Amniotic stem cell (primary cell): ENCODE data around the gene GSE1.

Experiments
- DNase-seq: peaks from one replicate; lab custom pipeline; 2025; lab: John Stamatoyannopoulos, UW

The GSE1 gene

GRCh38 chr16:85649411-85650134, 36.5 kb downstream of the GSE1 start:
- DNase-seq, result no peak

GRCh38 chr16:85650135-85650843, 37.2 kb downstream of the GSE1 start:
- DNase-seq, result no peak

GRCh38 chr16:85650844-85651628, 37.9 kb downstream of the GSE1 start:
- DNase-seq, result no peak

DNA sequence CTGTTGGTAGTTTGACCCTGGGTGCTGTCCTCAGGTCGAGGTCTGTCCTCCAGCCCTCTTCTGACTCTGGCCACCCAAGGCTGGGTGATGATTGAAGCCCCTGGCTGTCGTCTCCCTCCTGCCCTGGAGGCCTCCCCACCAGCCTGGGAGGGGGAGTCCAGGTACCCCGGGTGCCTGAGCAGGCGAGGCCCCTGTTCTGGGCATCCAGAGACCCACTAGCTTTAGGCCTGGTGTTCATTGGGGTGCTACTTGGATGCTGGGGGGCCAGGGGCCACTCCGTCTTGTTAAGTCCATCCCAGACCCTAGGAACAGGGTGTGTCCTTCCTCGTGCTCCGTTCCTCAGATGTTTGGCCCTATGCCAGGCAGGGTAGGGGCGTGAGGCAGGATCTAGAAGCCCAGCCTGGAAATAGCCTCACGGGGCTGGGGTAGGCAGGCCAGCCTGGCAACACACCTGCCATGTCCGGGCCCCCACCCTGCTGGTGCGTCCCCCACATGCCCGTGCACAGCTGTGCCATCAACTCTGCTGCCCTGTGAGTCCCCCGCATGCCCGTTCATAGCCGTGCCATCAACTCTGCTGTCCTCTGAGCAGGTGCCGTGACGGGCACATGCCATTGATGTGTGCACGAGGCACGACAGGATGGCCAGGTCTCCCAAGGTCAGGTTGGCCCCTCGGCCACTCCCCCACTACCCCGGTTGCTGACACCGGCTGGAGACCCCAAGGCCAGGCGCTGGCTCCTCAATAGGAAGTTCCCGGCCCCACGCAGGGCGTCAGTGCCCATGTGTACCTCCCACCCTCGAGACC, 38.7 kb downstream of the GSE1 start:
- no peak for DNase-seq

DNA sequence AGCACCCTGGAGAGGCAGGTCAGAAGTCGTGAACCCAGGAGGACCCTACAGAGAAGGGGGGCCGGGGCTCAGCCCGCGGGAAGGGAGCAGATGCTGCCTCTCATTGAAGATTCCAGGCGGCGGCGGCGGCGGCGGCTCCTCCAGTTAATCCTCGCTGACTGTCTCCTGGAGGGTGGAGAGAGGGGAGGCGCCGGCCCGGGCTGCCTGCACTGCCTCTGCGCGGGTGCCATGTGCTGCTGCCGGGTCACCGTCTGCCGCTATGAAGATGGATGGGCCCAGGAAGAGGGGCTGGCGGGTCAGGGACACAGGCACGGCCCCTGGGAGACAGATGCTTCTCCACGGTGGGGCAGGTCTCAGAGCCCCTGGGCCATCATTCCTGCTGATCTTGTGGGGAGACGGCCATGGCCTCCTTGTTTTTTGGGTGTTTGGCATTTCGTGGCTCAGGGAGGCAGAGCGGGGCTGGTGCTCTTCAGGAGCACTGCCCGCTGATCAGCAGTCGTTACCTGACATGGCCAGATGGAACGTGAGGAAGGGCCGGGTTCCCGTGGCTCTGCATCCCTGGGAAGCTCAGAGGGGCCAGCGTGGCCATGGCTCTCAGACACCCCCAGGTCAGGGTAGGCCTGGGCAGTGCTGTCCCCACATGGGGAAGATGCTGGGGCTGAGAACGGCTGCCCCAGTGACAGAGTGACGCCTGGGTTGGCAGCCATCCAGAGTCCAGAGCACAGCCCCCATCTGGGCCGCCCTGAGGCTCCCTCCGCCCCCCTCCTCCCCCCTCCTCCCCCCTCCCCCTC, 39.5 kb downstream of the GSE1 start:
- DNase-seq, result no peak

GRCh38 chr16:85653290-85653891, 40.3 kb downstream of the GSE1 start:
- DNase-seq, result no peak

DNA sequence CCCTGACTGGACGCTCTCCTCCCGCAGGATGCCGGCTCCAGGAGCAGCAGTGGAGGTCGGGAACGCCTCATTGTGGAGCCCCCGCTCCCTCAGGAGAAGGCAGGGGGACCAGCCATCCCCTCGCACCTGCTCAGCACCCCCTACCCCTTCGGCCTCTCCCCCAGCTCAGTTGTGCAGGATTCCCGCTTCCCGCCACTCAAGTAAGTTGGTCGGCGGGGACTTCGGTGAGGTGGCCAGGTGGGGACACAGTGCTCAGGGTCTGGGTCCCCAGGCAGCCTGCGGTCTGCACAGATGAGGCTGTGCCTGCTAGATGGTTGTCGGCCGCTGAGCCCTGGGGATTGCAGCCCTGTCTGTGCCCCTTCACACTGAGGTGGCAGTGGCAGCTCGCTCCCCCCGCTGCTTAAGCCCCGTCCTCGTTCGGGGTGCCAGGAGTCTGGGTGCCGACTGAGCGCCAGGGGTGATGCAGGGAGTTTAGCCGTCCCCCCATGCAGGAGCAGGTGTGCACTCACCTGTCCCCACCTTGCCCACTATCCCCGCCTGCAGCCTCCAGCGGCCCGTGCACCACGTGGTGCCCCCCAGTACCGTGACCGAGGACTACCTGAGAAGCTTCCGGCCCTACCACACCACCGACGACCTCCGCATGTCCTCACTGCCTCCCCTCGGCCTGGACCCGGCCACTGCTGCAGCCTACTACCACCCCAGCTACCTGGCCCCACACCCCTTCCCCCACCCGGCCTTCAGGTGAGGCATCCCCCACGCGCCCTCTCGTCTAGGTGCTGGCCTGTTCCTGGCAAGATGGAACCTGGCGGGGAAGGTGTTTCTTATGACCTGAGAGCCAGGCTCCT, 41.4 kb downstream of the GSE1 start:
- DNase-seq, result no peak

- DNase-seq, result no peak
These were observed 42.4 kb downstream of the GSE1 start for GRCh38 chr16:85655216-85656129.

- no peak for DNase-seq
These were observed 43.5 kb downstream of the GSE1 start for GRCh38 chr16:85656351-85657266.

DNA sequence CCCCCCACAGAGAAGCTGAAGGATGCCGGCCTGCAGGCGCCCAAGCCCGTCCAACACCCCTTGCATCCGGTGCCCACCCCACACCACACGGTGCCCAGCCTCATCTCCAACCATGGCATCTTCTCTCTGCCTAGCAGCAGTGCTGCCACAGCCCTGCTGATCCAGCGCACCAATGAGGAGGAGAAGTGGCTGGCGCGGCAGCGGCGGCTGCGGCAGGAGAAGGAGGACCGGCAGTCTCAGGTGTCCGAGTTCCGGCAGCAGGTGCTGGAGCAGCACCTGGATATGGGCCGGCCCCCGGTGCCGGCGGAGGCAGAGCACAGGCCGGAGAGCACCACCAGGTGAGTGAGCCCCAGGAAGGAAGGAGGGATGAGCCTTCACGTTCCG, 44.1 kb downstream of the GSE1 start:
- no peak for DNase-seq

- DNase-seq, result no peak
These were observed 44.9 kb downstream of the GSE1 start for GRCh38 chr16:85657996-85658395.

DNA sequence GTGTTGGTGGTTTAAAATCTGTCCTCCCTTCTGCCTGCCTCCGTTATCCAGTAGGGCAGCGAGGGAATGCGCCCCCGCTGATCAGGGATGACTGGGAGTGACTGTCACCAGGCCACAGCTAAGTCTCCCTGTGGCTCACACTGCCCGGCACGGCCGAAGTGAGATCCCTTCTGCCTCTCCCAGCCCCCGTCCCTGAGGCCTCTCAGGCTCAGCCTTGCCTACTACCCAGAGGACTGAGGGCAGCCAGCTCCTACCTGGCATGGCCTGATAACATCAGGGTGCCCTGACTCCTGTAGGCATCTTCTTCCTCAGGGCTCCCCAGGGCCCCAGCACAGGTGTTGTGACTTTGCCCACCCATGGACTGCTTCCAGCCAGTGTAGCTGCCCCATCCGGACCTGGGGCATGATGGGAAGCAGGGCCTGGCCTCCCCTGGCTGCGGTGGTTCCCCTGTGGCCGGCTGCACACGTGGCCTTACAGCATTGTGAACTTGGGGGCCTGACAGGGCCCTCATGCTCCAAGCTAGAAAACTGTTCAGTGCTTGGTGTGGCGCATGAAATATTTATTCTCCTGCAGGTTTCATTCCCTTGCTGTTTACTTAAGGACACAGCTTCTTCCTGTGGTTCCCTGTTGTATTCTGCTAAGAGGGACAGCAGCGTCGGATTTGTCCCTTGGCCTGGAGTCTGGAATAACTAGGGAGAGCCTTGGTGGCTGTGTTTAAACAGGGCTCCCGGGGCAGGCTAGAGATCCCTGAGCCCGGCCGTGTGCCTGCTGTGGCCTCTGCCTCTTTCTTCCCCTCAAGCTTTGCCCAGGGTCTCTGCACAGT, 45.6 kb downstream of the GSE1 start:
- DNase-seq, result no peak

- DNase-seq, result no peak
These were observed 46.2 kb downstream of the GSE1 start for GRCh38 chr16:85659336-85659735.

GRCh38 chr16:85659805-85660511, 46.8 kb downstream of the GSE1 start:
- peak; percentile 4 for DNase-seq

DNA sequence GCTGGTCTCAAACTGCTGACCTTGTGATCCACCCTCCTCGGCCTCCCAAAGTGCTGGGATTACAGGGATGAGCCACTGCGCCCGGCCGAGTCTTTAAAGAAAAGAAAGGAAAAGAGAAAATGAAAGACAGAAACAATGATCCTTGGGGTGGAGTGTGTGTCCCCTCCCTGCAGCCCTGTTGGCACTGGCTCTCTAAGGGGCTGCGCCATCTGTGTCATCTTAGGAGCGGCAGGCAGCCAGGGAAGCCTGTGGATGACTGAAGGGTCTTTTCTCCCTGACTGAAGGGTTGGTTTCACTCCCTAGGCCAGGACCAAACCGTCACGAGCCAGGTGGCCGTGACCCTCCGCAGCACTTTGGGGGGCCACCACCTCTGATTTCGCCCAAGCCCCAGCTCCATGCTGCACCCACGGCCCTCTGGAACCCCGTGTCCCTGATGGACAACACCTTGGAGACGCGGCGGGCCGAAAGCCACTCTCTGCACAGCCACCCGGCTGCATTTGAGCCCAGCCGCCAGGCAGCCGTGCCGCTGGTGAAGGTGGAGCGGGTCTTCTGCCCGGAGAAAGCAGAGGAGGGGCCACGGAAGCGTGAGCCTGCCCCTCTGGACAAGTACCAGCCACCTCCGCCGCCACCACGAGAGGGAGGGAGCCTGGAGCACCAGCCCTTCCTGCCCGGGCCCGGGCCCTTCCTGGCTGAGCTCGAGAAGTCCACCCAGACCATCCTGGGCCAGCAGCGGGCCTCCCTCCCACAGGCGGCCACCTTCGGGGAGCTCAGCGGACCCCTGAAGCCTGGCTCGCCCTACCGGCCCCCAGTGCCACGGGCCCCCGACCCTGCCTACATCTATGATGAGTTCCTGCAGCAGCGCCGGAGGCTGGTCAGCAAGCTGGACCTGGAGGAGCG, 48.0 kb downstream of the GSE1 start:
- DNase-seq, result no peak
